GM19438 (cell line): ENCODE data around the gene SPATA3.
"Not testable (repeated sequence)": the region's sequence is repeated elsewhere in the genome, so short reads cannot be mapped to it uniquely, and the experiment has no call there.

Experiments used
- ATAC-seq: cut with Tn5 transposase; IDR thresholded peaks from one replicate; pipeline ENCODE4 v1.9.1; 2021; ENCODE audit warnings: low read depth; ENCODE audit not compliant: unreplicated experiment

Gene SPATA3

GRCh38 chr2:230968314-230968713 is 27.6 kb upstream of the SPATA3 start:
- not testable (repeated sequence) for ATAC-seq

DNA sequence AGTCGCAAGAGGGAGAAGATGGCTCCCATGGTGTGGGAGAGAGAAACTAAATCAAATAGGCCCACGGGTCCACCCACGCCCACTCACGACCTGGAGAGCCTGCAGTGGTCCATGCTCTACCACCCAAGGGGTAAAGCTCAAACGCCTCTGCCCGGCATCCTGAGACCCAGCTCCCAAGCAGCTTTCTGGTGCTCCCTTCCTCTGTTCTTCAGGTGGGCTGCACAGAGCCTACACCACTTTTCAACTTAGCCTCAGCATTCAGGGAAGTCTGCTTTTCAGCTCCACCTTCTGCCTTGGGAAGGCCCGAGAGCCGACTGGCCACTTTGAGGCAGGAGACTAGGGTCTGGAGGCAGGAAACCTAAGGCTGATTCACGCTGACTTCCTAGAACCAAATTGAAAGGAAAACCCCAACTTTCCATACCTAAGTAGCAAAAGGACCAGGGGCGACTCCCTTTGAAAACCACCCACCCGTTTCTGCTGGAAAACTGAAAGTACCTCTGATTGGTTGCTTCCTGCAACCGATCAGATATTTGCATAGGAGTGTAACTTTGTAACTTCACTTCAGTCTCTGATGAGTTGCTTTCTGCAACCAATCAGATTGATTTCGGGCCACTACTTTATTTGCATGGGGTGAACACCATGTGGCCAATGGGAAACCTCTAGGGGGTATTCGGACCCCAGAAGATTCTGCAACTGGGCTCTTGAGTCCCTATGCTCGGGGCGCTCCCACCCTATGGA is 26.8 kb upstream of the SPATA3 start:
- ATAC-seq, result no peak

DNA sequence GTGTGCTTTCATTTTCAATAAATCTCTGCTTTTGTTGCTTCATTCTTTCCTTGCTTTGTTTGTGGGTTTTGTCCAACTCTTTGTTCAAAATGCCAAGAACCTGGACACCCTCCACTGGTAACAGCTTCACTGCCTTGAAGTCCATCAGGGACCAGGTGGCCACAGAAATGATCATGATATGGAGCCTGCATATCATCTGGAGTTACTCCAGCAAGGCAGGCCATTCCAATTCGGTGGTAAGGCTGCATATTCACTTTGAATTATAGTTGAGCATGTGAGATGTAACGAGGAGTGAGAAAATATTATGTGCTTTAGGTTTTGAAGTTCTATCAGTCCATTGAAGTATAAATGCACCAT is 26.3 kb upstream of the SPATA3 start:
- no peak for ATAC-seq

DNA sequence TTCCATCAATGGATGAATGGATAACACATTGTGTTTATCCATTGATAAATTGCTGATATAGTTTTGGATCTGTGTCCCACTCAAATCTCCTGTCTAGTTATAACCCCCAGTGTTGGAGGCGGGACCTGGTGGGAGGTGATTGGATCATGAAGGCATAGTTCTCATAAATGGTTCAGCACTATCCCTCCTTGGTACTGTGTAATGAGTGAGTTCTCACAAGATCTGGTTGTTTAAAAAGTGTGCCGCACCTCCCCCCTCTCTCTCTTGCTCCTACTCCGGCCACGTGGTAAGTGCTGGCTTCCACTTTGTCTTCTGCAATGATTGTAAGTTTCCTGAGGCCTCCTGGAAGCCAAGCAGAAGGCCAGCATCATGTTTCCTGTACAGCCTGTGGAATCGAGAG is 23.9 kb upstream of the SPATA3 start:
- no peak for ATAC-seq

- peak; percentile 67 for ATAC-seq
Measured at GRCh38 chr2:230974096-230974913, 21.6 kb upstream of the SPATA3 start.

DNA sequence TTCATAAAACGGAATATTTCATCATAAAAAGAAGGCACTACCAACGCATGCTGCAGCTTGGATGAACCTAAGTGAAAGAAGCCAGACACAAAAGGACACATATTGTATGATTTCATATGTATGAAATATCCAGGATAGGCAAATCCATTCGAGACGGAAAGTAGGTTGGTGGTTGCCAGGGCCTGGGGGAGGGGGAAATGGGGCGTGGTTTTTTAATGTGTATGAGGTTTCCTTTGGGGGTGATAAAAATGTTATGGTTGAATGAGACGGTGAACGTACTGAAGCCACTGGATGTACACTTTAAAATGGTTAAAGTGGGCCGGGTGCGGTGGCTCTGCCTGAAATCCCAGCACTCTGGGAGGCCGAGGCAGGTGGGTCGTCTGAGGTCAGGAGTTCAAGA is 20.0 kb upstream of the SPATA3 start:
- no peak for ATAC-seq

- ATAC-seq, result no peak
Measured at GRCh38 chr2:230976671-230977171, 19.2 kb upstream of the SPATA3 start.

DNA sequence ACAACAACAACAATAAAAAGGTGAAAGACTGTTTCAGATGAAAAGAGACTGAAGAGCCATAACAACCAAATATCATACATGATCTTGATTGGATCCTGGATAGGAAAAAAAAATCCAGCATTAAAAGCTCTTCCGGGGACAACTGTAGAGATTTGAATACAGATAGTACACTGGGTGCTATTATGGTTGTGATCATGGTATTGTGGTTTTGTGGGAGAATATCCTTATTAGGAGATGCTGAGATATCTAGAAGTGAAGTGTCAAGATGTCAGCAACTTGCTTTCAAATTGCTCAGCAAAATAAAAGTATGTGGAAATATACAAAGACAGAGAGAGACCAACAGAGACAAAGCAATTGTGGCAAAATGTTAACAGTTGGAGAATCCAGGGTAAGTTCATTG is 15.5 kb upstream of the SPATA3 start:
- no peak for ATAC-seq

DNA sequence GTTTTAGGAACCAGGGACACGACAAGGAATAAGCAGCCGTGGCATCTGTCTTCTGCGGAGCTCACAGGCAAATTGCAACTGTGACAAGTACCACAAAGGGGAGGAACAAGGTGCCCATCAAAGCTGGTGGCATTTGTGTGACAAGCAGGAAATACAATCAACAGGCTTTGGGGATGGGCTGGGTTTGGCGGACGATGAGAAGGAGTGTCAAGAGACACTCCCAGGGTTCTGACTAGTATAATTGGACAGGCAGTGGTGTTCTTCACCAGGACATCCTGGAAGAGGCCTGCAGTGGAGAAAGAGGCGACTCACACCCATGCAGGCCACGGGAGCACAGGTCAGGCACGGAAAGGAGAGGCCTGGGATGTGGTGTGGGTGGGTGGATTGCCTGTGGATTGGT is 14.2 kb upstream of the SPATA3 start:
- ATAC-seq, result no peak

GRCh38 chr2:230982126-230982525 is 13.8 kb upstream of the SPATA3 start:
- no peak for ATAC-seq

- ATAC-seq, result no peak
Measured at GRCh38 chr2:230982528-230982927, 13.4 kb upstream of the SPATA3 start.

DNA sequence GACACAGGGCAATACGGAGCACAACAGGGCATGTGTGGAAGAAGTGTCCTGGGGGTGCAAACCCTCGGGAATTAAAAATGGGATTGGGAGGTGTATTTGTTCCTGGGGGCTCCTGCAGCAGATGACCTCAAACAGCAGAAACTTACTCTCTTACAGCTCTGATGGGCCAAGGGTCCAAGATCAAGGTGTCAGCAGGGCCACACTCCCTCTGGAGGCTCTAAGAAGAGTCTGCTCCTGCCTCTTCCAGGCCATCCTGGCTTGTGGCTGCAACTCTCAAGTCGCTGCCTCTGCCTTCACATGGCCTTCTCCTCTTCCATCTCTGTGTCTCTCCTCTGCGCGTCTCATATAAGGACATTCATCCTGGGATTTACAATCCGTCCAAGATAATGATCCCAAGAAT is 12.4 kb upstream of the SPATA3 start:
- no peak for ATAC-seq

- ATAC-seq, result peak; percentile 63
Measured at GRCh38 chr2:230984393-230985220, 11.3 kb upstream of the SPATA3 start.

- no peak for ATAC-seq
Measured at GRCh38 chr2:230985519-230986231, 10.2 kb upstream of the SPATA3 start.

GRCh38 chr2:230986520-230987136 is 9.3 kb upstream of the SPATA3 start:
- no peak for ATAC-seq

- ATAC-seq, result peak; percentile 37
Measured at GRCh38 chr2:230987137-230988020, 8.5 kb upstream of the SPATA3 start.

DNA sequence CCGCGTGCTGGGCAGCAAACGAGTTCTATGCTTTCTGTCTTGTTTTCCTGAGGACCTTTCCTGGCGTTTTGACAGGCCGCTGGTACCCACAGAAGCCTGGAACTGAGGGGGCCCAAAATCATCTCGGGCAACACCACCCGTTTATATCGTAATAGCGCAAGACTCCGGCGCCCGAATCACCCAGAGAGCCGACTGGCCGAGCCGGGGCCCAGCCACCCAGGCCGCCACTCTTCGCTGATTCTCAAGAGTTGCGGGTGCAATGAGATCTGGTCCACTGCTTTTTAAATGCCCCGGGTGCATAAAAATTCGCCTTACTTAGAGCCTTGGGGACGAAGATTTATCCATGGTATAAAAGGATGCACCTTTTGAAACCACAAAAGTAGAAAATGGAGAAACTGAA is 6.2 kb upstream of the SPATA3 start:
- ATAC-seq, result no peak

DNA sequence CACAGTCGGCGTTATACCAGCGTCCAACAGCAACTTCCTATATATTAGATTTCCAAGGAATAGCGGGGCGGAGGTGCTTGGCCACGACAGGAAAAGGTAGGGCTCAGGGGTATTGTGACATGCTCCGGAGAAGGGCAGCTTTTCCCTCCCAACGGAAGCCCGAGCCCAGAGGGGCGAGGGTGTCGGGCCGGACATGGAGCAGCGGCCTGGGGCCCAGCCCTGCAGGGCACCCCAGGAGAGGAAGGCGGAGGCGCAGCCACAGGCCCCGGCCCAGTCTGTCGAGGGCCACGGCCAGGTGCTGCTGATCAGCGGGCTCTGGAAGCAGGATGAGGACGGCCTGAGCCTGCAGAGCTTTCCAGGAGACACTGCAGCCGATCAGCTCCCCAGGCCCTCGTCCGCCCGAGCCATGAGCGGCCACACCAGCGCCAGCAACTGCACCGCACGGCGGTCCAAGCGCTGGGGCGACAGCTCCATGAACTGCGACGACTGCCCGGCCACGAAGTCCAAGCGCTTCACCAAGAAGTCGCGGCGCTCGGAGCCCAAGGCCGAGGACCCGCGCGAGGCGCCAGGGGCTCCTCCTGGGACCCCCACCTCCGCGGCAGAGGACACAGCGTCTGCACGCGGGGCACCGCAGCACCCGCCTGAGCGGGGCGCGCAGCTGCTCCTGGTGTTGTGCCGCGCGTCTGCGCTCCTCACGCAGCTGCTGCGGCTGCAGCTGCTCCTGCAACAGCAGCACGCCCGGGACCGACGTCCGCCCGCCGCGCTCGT is 5.6 kb upstream of the SPATA3 start:
- no peak for ATAC-seq

DNA sequence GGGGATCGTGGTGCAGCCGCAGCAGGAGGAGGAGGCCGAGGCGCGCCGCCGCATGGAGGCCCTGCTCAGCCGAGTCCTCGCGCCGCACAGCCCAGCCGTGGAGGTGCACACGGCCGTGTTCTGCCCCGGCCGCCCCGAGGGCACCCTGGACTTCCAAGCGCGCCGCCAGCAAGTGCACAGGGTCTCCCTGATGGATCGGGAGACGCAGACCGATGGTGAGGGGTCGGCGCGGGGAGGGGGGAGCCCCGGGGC is 5.1 kb upstream of the SPATA3 start:
- ATAC-seq, result no peak
